ENCODE results near the gene NUP205. TPM values are rescaled to one million over a fixed set of nuclear protein-coding genes. Genes with fewer than 3 reads are reported as not detected.

The NUP205 gene
- total RNA-seq, 1 experiment from 2014 or later: 75.1 TPM

DNA sequence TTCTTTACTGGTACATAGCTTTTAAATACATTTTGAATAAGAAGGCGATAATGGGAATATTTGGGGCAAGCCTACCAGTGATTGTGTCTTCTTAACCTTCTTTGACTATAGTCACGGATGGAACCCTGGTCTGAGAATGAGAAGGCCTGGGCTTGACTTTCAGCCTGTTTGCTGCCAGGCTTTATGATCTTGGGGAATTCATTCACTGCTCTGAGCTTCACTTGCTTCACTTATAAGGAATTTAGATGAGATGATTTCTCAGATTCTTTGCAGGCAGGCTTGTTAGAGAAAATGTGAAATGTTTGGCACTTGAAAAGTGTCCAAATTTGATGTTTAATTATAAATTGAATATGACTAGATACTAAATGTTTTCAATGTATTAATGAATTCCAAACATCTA lies 42.5 kb downstream of the NUP205 start:
- Mint-ChIP-seq H3K4me1 (ENCODE audit: low read depth, unreplicated experiment) (no peaks in the 10 kb centered on the region), H3K4me3 (ENCODE audit: low read depth, unreplicated experiment) (no peak overlapping the region), H3K9me3 (ENCODE audit: low read depth, unreplicated experiment) (no peaks in the 10 kb centered on the region), H3K36me3 (ENCODE audit: insufficient read depth, unreplicated experiment) (peaks cover 23% of the 10 kb centered on the region), H3K27me3 (ENCODE audit: unreplicated experiment) (no peaks in the 10 kb centered on the region), H3K27ac (ENCODE audit: unreplicated experiment) (no peak overlapping the region)
- DNase-seq: no peak
- no peak for TF ChIP-seq CTCF (IDR thresholded peaks at IDR 0.05; ENCODE audit: unreplicated experiment)
- BruUV-seq (replicated peaks): no TSS peak
- CTCF ChIA-PET: no interaction called here
- intact Hi-C loops (cut with micrococcal nuclease; ENCODE audit: unreplicated experiment): no loop called here

- BruUV-seq (replicated peaks): no TSS peak
- CTCF ChIA-PET: no interaction called here
- H3K27me3 Mint-ChIP-seq (ENCODE audit: unreplicated experiment): no peaks in the 10 kb centered on the region
- H3K27ac Mint-ChIP-seq (ENCODE audit: unreplicated experiment): no peak overlapping the region
- H3K9me3 Mint-ChIP-seq (ENCODE audit: low read depth, unreplicated experiment): no peaks in the 10 kb centered on the region
- H3K36me3 Mint-ChIP-seq (ENCODE audit: insufficient read depth, unreplicated experiment): peaks cover 23% of the 10 kb centered on the region
- H3K4me3 Mint-ChIP-seq (ENCODE audit: low read depth, unreplicated experiment): no peak overlapping the region
- intact Hi-C loops (cut with micrococcal nuclease; ENCODE audit: unreplicated experiment): no loop called here
- TF ChIP-seq CTCF (IDR thresholded peaks at IDR 0.05; ENCODE audit: unreplicated experiment): no peak
- DNase-seq: no peak
- no peaks in the 10 kb centered on the region for H3K4me1 Mint-ChIP-seq (ENCODE audit: low read depth, unreplicated experiment)
Observed at GRCh38 chr7:135601182-135601581, 43.5 kb downstream of the NUP205 start.

- intact Hi-C loops (cut with micrococcal nuclease; ENCODE audit: unreplicated experiment): no loop called here
- no TSS peak for BruUV-seq (replicated peaks)
- no peaks in the 10 kb centered on the region for H3K27me3 Mint-ChIP-seq (ENCODE audit: unreplicated experiment)
- TF ChIP-seq CTCF (IDR thresholded peaks at IDR 0.05; ENCODE audit: unreplicated experiment): no peak
- no peaks in the 10 kb centered on the region for H3K4me1 Mint-ChIP-seq (ENCODE audit: low read depth, unreplicated experiment)
- no peak for DNase-seq
- CTCF ChIA-PET: interaction anchor here (0.7 kb wide), 1 partner anchor 316 kb away, joined by 5 read pairs; no protein-coding TSS in a partner anchor
- no peaks in the 10 kb centered on the region for H3K9me3 Mint-ChIP-seq (ENCODE audit: low read depth, unreplicated experiment)
- H3K4me3 Mint-ChIP-seq (ENCODE audit: low read depth, unreplicated experiment): no peak overlapping the region
- H3K36me3 Mint-ChIP-seq (ENCODE audit: insufficient read depth, unreplicated experiment): peaks cover 23% of the 10 kb centered on the region
- no peak overlapping the region for H3K27ac Mint-ChIP-seq (ENCODE audit: unreplicated experiment)
Observed at GRCh38 chr7:135602304-135602703, 44.6 kb downstream of the NUP205 start.

GRCh38 chr7:135616136-135616535 lies 58.4 kb downstream of the NUP205 start:
- no TSS peak for BruUV-seq (replicated peaks)
- no peaks in the 10 kb centered on the region for H3K4me1 Mint-ChIP-seq (ENCODE audit: low read depth, unreplicated experiment)
- no peak for DNase-seq
- H3K4me3 Mint-ChIP-seq (ENCODE audit: low read depth, unreplicated experiment): no peak overlapping the region
- CTCF ChIA-PET: no interaction called here
- intact Hi-C loops (cut with micrococcal nuclease; ENCODE audit: unreplicated experiment): no loop called here
- H3K27ac Mint-ChIP-seq (ENCODE audit: unreplicated experiment): no peak overlapping the region
- TF ChIP-seq CTCF (IDR thresholded peaks at IDR 0.05; ENCODE audit: unreplicated experiment): no peak
- H3K27me3 Mint-ChIP-seq (ENCODE audit: unreplicated experiment): no peaks in the 10 kb centered on the region
- no peaks in the 10 kb centered on the region for H3K9me3 Mint-ChIP-seq (ENCODE audit: low read depth, unreplicated experiment)
- peaks cover 9% of the 10 kb centered on the region for H3K36me3 Mint-ChIP-seq (ENCODE audit: insufficient read depth, unreplicated experiment)

Measured in Calu3 (cell line).